PC-9 (cell line): ENCODE measurements around the gene DUSP10.

Experiments
- EZH2 ChIP-seq: fragments of 200-600 bp; sonication (generic); IDR thresholded peaks from 2 replicates; pipeline ENCODE4 v1.8.0; 2017; ENCODE audit warnings: antibody characterized with exemption, low read depth
- TF ChIP-seq, protein P1 (sequence below): fragments of 200-600 bp; sonication (generic); conservative IDR thresholded peaks from 2 replicates; pipeline ENCODE4 v1.6.1; 2017; ENCODE audit warnings: mixed run types, antibody characterized with exemption, mild to moderate bottlenecking, moderate library complexity

DNA sequence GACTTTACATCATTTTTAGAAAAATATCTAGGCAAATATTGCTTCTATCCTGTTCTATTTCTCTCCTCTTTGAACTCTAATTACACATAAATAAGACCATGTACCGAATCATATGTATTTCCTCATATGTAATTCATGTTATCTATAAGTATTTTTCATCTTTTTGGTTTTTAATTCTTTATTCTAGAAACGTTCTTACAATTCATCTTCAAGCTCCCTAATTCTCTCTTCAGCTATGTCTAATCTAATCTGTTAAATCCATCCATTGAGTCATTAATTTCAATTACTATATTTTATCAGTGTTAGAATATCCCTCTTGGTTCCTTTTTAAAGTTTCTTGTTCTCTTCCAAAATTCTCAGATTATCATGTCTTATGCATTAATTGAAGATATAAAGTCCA, 61.8 kb downstream of the DUSP10 start:
- TF ChIP-seq, protein P1, sequence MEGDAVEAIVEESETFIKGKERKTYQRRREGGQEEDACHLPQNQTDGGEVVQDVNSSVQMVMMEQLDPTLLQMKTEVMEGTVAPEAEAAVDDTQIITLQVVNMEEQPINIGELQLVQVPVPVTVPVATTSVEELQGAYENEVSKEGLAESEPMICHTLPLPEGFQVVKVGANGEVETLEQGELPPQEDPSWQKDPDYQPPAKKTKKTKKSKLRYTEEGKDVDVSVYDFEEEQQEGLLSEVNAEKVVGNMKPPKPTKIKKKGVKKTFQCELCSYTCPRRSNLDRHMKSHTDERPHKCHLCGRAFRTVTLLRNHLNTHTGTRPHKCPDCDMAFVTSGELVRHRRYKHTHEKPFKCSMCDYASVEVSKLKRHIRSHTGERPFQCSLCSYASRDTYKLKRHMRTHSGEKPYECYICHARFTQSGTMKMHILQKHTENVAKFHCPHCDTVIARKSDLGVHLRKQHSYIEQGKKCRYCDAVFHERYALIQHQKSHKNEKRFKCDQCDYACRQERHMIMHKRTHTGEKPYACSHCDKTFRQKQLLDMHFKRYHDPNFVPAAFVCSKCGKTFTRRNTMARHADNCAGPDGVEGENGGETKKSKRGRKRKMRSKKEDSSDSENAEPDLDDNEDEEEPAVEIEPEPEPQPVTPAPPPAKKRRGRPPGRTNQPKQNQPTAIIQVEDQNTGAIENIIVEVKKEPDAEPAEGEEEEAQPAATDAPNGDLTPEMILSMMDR: no peak
- TF ChIP-seq EZH2: no peak
